ENCODE results near the gene EYA3. TPM values are rescaled to one million over a fixed set of nuclear protein-coding genes. Genes with fewer than 3 reads are reported as not detected.

Gene EYA3
- total RNA-seq, 1 donor from 2014 or later: 25.3 TPM

- TF ChIP-seq CTCF (IDR thresholded peaks at IDR 0.05; ENCODE audit: partially characterized antibody, unreplicated experiment): no peak
- H3K9me3 Mint-ChIP-seq (ENCODE audit: unreplicated experiment): no peaks in the 10 kb centered on the region
- peaks cover 3% of the 10 kb centered on the region for H3K27me3 Mint-ChIP-seq (ENCODE audit: unreplicated experiment)
- no peak overlapping the region for H3K4me3 Mint-ChIP-seq (ENCODE audit: unreplicated experiment)
- H3K36me3 Mint-ChIP-seq (ENCODE audit: unreplicated experiment): no peaks in the 10 kb centered on the region
- DNase-seq: no peak
- H3K4me1 Mint-ChIP-seq (ENCODE audit: low read depth, unreplicated experiment): no peaks in the 10 kb centered on the region
- H3K27ac Mint-ChIP-seq (ENCODE audit: unreplicated experiment): no peak overlapping the region
These were observed 46.3 kb upstream of the EYA3 start for GRCh38 chr1:28134651-28135207.

- peaks cover 2% of the 10 kb centered on the region for H3K27me3 Mint-ChIP-seq (ENCODE audit: unreplicated experiment)
- H3K9me3 Mint-ChIP-seq (ENCODE audit: unreplicated experiment): no peaks in the 10 kb centered on the region
- no peak overlapping the region for H3K4me3 Mint-ChIP-seq (ENCODE audit: unreplicated experiment)
- no peak for DNase-seq
- H3K36me3 Mint-ChIP-seq (ENCODE audit: unreplicated experiment): no peaks in the 10 kb centered on the region
- no peaks in the 10 kb centered on the region for H3K4me1 Mint-ChIP-seq (ENCODE audit: low read depth, unreplicated experiment)
- TF ChIP-seq CTCF (IDR thresholded peaks at IDR 0.05; ENCODE audit: partially characterized antibody, unreplicated experiment): no peak
- H3K27ac Mint-ChIP-seq (ENCODE audit: unreplicated experiment): no peak overlapping the region
These were observed 44.1 kb upstream of the EYA3 start for GRCh38 chr1:28132171-28133167.

GRCh38 chr1:28130901-28131300 lies 42.5 kb upstream of the EYA3 start:
- DNase-seq: no peak

GRCh38 chr1:28129150-28129549 lies 40.7 kb upstream of the EYA3 start:
- DNase-seq: no peak
- no peaks in the 10 kb centered on the region for H3K36me3 Mint-ChIP-seq (ENCODE audit: unreplicated experiment)
- H3K4me3 Mint-ChIP-seq (ENCODE audit: unreplicated experiment): no peak overlapping the region
- no peak overlapping the region for H3K27ac Mint-ChIP-seq (ENCODE audit: unreplicated experiment)
- H3K9me3 Mint-ChIP-seq (ENCODE audit: unreplicated experiment): no peaks in the 10 kb centered on the region
- H3K4me1 Mint-ChIP-seq (ENCODE audit: low read depth, unreplicated experiment): no peaks in the 10 kb centered on the region
- no peak for TF ChIP-seq CTCF (IDR thresholded peaks at IDR 0.05; ENCODE audit: partially characterized antibody, unreplicated experiment)
- H3K27me3 Mint-ChIP-seq (ENCODE audit: unreplicated experiment): peaks cover 4% of the 10 kb centered on the region

More at GRCh38 chr1:28130901-28131300, 42.5 kb upstream of the EYA3 start:
- no peak for TF ChIP-seq CTCF (IDR thresholded peaks at IDR 0.05; ENCODE audit: partially characterized antibody, unreplicated experiment)
- H3K27me3 Mint-ChIP-seq (ENCODE audit: unreplicated experiment): peaks cover 2% of the 10 kb centered on the region
- H3K27ac Mint-ChIP-seq (ENCODE audit: unreplicated experiment): no peak overlapping the region
- no peaks in the 10 kb centered on the region for H3K9me3 Mint-ChIP-seq (ENCODE audit: unreplicated experiment)
- no peaks in the 10 kb centered on the region for H3K36me3 Mint-ChIP-seq (ENCODE audit: unreplicated experiment)
- no peak overlapping the region for H3K4me3 Mint-ChIP-seq (ENCODE audit: unreplicated experiment)
- H3K4me1 Mint-ChIP-seq (ENCODE audit: low read depth, unreplicated experiment): no peaks in the 10 kb centered on the region

Measured in glutamatergic neuron (in vitro differentiated cells).